ENCODE results near the gene EIF4G3. TPM values are rescaled to one million over a fixed set of nuclear protein-coding genes. Genes with fewer than 3 reads are reported as not detected.

EIF4G3 gene
- total RNA-seq, 4 donors from 2014 or later = 41.2 to 57.3 (median 50.0) TPM

DNA sequence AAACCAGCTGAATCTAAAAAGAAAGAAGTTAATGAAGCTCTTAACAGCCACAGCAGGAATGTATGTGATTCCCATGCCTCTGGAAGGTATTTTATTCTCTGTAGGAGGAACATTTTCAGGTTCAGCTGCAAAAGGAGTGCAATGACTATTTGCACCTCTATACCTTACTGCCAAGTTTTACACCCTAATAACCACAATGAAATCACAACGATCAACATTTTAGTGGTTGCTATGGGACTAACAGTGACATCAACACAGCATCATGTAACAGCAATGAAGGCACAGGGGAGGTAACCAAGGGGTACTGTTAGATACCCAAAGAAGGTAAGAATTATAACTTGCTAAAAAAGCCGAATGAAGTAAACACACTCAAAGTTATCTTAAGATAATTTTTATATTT is 273.3 kb downstream of the EIF4G3 start:
- Histone ChIP-seq H3K27ac (no peak overlapping the region), H3K4me1 (no peaks in the 10 kb centered on the region), H3K36me3 (peaks cover 0 to 27% (median 0%) of the 10 kb centered on the region in 3 donors), H3K4me3 (no peak overlapping the region), H3K9me3 (no peaks in the 10 kb centered on the region), H3K27me3 (no peaks in the 10 kb centered on the region)
- TF ChIP-seq EP300 (IDR thresholded peaks at IDR 0.05) = no peak
- no peak for TF ChIP-seq POLR2A (IDR thresholded peaks at IDR 0.05)
- TF ChIP-seq, protein P1, sequence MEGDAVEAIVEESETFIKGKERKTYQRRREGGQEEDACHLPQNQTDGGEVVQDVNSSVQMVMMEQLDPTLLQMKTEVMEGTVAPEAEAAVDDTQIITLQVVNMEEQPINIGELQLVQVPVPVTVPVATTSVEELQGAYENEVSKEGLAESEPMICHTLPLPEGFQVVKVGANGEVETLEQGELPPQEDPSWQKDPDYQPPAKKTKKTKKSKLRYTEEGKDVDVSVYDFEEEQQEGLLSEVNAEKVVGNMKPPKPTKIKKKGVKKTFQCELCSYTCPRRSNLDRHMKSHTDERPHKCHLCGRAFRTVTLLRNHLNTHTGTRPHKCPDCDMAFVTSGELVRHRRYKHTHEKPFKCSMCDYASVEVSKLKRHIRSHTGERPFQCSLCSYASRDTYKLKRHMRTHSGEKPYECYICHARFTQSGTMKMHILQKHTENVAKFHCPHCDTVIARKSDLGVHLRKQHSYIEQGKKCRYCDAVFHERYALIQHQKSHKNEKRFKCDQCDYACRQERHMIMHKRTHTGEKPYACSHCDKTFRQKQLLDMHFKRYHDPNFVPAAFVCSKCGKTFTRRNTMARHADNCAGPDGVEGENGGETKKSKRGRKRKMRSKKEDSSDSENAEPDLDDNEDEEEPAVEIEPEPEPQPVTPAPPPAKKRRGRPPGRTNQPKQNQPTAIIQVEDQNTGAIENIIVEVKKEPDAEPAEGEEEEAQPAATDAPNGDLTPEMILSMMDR (IDR thresholded peaks at IDR 0.05) = no peak
- no peak for DNase-seq (ENCODE audit: low spot score in 2 of 2)
- WGBS, 2 donors = 78 to 81% methylated on average over 2 of the region's 2 CpGs

DNA sequence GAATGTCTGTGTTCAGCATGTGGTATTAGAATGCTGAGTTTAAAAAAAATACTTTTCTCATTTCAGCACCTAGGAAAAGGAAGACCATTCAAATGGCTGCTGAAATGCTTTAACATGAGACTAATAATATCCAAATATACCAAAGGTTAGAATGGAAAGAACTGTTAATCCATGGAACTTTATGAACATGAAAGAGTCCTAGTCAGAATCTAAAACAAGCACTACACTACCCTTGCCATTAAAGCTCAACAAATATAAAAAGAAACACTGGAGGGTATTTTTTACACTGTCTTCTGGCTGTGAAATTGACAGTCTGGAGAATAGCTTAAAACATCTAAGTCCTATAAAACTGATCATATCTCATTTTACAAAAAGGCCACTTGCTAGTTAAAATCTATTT is 276.6 kb downstream of the EIF4G3 start:
- Histone ChIP-seq H3K36me3 (peaks cover 0 to 23% (median 0%) of the 10 kb centered on the region in 3 donors), H3K4me3 (no peak overlapping the region), H3K27me3 (no peaks in the 10 kb centered on the region), H3K4me1 (no peaks in the 10 kb centered on the region), H3K27ac (no peak overlapping the region), H3K9me3 (no peaks in the 10 kb centered on the region)
- DNase-seq (ENCODE audit: low spot score in 2 of 2) = no peak
- TF ChIP-seq POLR2A (IDR thresholded peaks at IDR 0.05) (no peak), EP300 (IDR thresholded peaks at IDR 0.05) (no peak)
- TF ChIP-seq, protein P1 (IDR thresholded peaks at IDR 0.05) = no peak

DNA sequence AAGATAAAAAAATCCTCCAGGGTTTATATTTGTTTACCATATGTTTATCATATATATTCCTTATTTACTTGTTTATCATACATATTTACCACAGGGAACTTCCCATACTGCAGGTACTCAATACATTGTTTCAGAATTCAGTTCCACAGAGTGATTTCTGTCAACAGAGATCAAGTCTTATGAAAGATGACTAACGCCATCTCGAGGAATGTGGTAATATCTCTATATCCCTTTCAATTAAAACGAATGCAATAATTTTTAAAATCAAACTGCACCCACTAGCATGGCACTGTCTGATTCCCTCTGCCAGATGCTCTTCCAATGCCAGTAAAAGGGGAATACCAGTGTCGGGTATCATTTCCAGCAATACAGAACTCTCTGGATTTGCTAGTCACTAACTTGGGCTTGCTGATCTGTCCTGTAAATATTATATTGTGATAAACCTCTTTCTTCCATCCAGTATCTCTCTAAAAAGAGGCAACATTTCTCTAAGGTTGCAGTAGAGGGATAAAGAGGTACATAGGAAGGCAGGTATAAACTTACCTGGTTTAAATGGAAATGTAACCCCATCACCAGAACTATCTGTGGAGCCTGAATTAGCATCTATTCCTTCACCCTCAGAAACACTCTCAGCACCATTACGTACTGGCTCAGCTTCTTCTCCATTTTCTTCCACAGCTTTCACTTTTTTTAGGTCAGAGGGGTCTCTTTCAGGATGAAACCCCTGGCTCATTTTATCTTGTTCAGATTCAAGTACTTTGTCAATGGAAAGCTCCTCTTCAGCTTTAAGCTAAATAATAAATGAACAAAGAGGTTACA is 277.3 kb downstream of the EIF4G3 start:
- Histone ChIP-seq H3K4me1 (no peaks in the 10 kb centered on the region), H3K9me3 (no peaks in the 10 kb centered on the region), H3K27me3 (no peaks in the 10 kb centered on the region), H3K4me3 (no peak overlapping the region), H3K27ac (no peak overlapping the region), H3K36me3 (peaks cover 0 to 19% (median 0%) of the 10 kb centered on the region in 3 donors)
- 94 to 95% methylated on average over 5 of the region's 5 CpGs for WGBS, 2 donors
- TF ChIP-seq EP300 (IDR thresholded peaks at IDR 0.05) = no peak
- no peak for DNase-seq (ENCODE audit: low spot score in 2 of 2)

DNA sequence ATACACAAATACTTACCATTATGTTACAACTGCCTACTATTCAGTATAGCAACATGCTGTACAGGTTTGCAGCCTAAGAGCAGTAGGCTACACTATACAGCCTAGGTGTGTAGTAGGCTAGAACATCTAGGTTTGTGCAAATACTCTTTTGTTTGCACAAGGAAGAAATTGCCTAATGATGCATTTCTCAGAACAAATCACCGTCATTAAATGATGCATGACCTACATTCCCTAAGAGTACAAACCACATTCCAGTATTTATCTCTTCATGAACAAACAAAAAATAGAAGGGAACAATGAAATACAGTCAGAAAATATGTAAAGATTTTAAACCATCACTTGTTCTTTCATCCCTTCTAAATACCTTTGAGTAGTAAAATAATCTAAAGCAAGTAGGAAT is 279.9 kb downstream of the EIF4G3 start:
- H3K36me3 ChIP-seq = peaks cover 0 to 31% (median 9%) of the 10 kb centered on the region in 3 donors
- H3K27me3 ChIP-seq = no peaks in the 10 kb centered on the region
- no peaks in the 10 kb centered on the region for H3K9me3 ChIP-seq
- H3K27ac ChIP-seq = no peak overlapping the region
- DNase-seq (ENCODE audit: low spot score in 2 of 2) = no peak
- no peaks in the 10 kb centered on the region for H3K4me1 ChIP-seq
- 33 to 37% methylated on average over 1 of the region's 1 CpG for WGBS, 2 donors
- H3K4me3 ChIP-seq = no peak overlapping the region
- TF ChIP-seq EP300 (IDR thresholded peaks at IDR 0.05) (no peak), POLR2A (IDR thresholded peaks at IDR 0.05) (no peak)

- no peak overlapping the region for H3K4me3 ChIP-seq
- H3K27ac ChIP-seq = no peak overlapping the region
- WGBS, 2 donors = 89 to 96% methylated on average over 1 of the region's 1 CpG
- H3K36me3 ChIP-seq = peaks cover 0 to 40% (median 9%) of the 10 kb centered on the region in 3 donors
- TF ChIP-seq POLR2A (IDR thresholded peaks at IDR 0.05) (no peak), EP300 (IDR thresholded peaks at IDR 0.05) (no peak)
- TF ChIP-seq, protein P1 (IDR thresholded peaks at IDR 0.05) = no peak
- no peaks in the 10 kb centered on the region for H3K4me1 ChIP-seq
- no peaks in the 10 kb centered on the region for H3K27me3 ChIP-seq
- DNase-seq (ENCODE audit: low spot score in 2 of 2) = no peak
- H3K9me3 ChIP-seq = no peaks in the 10 kb centered on the region
Measured at GRCh38 chr1:20893931-20894330, 282.8 kb downstream of the EIF4G3 start.

- Histone ChIP-seq H3K4me3 (no peak overlapping the region), H3K27ac (no peak overlapping the region), H3K36me3 (peaks cover 0 to 40% (median 9%) of the 10 kb centered on the region in 3 donors), H3K27me3 (no peaks in the 10 kb centered on the region), H3K9me3 (no peaks in the 10 kb centered on the region), H3K4me1 (no peaks in the 10 kb centered on the region)
- no peak for DNase-seq (ENCODE audit: low spot score in 2 of 2)
- no peak for TF ChIP-seq EP300 (IDR thresholded peaks at IDR 0.05)
- TF ChIP-seq, protein P1 (IDR thresholded peaks at IDR 0.05) = no peak
- TF ChIP-seq POLR2A (IDR thresholded peaks at IDR 0.05) = no peak
- 93 to 98% methylated on average over 1 of the region's 1 CpG for WGBS, 2 donors
Measured at GRCh38 chr1:20891091-20891490, 285.6 kb downstream of the EIF4G3 start.
